BJ (cell line): Measurements from ENCODE around the gene LGR5. TPM values are rescaled to one million over a fixed set of nuclear protein-coding genes. Genes with fewer than 3 reads are reported as not detected.

Experiments
- CTCF ChIA-PET: fragments of 350-600 bp; formaldehyde crosslinking; extraction: SDS; loops from one replicate; lab custom pipeline; 2021; ENCODE audit warnings: antibody characterized with exemption, inconsistent platforms; lab: Yijun Ruan, JAX
- POLR2A ChIA-PET: fragments of 300-600 bp; sonication (Branson Sonifier 250); formaldehyde crosslinking; extraction: SDS; loops from one replicate; lab custom pipeline; 2021; ENCODE audit warnings: antibody characterized with exemption; lab: Charles Lee
- DNase-seq: peaks from one replicate; pipeline ENCODE4 v3.0.0-alpha.2; 2011; ENCODE audit warnings: low read depth
- H3K27me3 ChIP-seq: 2 replicates; pipeline ENCODE4 v1.6.0; 2011; ENCODE audit warnings: low read length; ENCODE audit not compliant: control insufficient read depth, insufficient read depth
- H3K36me3 ChIP-seq: 2 replicates; pipeline ENCODE4 v1.5.1; 2011; ENCODE audit warnings: low read length; ENCODE audit not compliant: control insufficient read depth, insufficient read depth
- H3K4me3 ChIP-seq: 2 replicates; pipeline ENCODE4 v1.5.1; 2011; ENCODE audit warnings: low read depth, mild to moderate bottlenecking, control low read depth, low read length
- polyA plus RNA-seq: library from polyadenylated mRNA; depleted of rRNA; stranded (reverse); fragments of >200 nt; gene quantifications from 2 replicates; pipeline ENCODE4 v1.2.3, GENCODE V29; 2011
- TF ChIP-seq, protein P1 (sequence below): IDR thresholded peaks from 2 replicates; pipeline ENCODE4 v1.5.1; 2011; ENCODE audit warnings: low read depth, mild to moderate bottlenecking, control low read depth, inconsistent platforms, low read length, moderate library complexity; ENCODE audit not compliant: insufficient read depth

LGR5 gene
- polyA plus RNA-seq, 1 experiment = 0.23 TPM

DNA sequence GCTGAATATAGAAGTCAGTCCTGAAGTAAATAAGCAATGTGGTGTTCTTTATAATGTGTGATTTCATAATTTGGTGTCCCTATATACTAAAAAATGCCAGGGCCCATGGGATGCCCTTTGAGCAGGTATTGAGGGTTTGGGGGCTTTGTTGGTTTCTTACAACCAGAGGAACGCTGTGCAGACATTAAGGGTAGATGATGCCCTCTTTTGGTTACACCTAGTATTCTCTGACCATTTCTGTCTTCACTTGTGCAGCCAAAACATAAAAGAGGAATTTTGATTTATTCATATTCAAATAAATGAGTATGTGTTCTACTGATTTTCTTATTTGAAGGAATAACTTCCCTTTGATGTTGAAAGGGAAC, 3.0 kb downstream of the LGR5 start:
- CTCF ChIA-PET = no interaction called here
- no peak for DNase-seq
- Histone ChIP-seq H3K36me3 (no peaks in the 10 kb centered on the region), H3K4me3 (no peak overlapping the region), H3K27me3 (peaks cover 34% of the 10 kb centered on the region)
- TF ChIP-seq, protein P1, sequence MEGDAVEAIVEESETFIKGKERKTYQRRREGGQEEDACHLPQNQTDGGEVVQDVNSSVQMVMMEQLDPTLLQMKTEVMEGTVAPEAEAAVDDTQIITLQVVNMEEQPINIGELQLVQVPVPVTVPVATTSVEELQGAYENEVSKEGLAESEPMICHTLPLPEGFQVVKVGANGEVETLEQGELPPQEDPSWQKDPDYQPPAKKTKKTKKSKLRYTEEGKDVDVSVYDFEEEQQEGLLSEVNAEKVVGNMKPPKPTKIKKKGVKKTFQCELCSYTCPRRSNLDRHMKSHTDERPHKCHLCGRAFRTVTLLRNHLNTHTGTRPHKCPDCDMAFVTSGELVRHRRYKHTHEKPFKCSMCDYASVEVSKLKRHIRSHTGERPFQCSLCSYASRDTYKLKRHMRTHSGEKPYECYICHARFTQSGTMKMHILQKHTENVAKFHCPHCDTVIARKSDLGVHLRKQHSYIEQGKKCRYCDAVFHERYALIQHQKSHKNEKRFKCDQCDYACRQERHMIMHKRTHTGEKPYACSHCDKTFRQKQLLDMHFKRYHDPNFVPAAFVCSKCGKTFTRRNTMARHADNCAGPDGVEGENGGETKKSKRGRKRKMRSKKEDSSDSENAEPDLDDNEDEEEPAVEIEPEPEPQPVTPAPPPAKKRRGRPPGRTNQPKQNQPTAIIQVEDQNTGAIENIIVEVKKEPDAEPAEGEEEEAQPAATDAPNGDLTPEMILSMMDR = no peak
- POLR2A ChIA-PET = no interaction called here

DNA sequence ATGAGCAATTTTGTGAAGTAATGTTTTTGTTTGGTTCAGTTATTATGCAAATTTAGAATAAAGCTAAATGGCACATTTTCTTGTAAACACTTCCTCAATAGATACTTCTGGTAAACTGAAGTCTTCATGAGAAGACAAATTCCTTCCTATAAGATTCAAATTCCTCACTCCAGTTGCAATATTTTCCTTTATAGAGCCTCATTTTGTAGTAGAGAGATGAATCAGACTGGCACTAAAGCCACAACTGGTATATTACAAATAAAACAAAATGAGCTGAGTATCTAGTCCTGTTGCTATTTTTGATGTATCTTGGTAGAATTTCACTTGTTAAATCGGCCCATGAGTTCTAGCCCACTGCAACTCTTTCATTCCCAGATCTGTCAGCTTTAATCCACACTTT, 5.5 kb downstream of the LGR5 start:
- Histone ChIP-seq H3K27me3 (peaks cover 16% of the 10 kb centered on the region), H3K36me3 (no peaks in the 10 kb centered on the region), H3K4me3 (no peak overlapping the region)
- POLR2A ChIA-PET = no interaction called here
- TF ChIP-seq, protein P1 = no peak
- DNase-seq = no peak
- CTCF ChIA-PET = no interaction called here

DNA sequence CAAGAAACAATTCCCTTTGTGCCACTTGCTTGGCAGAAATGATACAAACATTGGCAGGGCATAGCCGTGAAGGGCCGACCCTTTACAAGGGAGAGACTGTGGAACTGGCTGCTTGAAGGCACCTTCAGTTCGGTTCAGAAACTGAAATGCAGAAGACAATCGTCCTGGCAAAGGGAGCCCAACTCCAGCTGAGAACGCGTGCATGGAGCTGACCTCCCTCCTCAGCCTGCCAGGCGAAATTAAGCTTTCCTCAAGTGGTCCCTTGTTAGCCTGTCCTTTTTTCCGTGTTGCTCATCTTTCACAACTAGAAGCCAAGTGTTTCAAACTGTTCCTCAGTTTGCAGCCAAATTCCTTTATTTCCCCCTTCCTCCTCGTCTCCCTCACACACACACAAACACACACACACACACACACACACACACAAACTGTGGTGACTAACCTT, 8.1 kb downstream of the LGR5 start:
- CTCF ChIA-PET = interaction anchor here (1.4 kb wide), 1 partner anchor 32 kb away, joined by 5 read pairs; no protein-coding TSS in a partner anchor
- TF ChIP-seq, protein P1 = no peak
- Histone ChIP-seq H3K27me3 (peaks cover 3% of the 10 kb centered on the region), H3K36me3 (no peaks in the 10 kb centered on the region), H3K4me3 (no peak overlapping the region)
- no peak for DNase-seq
- POLR2A ChIA-PET = no interaction called here

DNA sequence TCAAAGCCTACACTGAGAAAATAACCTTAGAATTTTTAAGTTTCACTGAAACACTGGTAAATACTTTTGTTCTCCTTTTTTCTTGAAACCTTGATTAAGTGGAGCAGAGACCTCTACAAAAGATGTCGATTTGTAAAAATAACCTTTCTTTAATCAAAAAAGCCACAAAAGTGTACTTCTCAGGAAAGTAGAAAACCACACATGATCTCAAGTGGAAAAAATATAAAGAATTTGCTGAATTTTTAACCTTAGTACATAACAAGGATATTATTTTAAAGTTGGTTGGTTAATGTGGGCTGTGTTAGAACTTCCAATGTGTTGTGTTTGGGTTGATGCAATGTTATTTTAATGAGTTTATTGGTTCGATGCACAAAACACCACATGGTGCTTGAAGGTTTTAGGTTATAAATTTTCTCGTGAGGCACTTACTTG, 8.6 kb downstream of the LGR5 start:
- Histone ChIP-seq H3K4me3 (no peak overlapping the region), H3K36me3 (no peaks in the 10 kb centered on the region), H3K27me3 (peaks cover 3% of the 10 kb centered on the region)
- ChIA-PET CTCF (no interaction called here), POLR2A (no interaction called here)
- DNase-seq = no peak
- TF ChIP-seq, protein P1 = no peak

DNA sequence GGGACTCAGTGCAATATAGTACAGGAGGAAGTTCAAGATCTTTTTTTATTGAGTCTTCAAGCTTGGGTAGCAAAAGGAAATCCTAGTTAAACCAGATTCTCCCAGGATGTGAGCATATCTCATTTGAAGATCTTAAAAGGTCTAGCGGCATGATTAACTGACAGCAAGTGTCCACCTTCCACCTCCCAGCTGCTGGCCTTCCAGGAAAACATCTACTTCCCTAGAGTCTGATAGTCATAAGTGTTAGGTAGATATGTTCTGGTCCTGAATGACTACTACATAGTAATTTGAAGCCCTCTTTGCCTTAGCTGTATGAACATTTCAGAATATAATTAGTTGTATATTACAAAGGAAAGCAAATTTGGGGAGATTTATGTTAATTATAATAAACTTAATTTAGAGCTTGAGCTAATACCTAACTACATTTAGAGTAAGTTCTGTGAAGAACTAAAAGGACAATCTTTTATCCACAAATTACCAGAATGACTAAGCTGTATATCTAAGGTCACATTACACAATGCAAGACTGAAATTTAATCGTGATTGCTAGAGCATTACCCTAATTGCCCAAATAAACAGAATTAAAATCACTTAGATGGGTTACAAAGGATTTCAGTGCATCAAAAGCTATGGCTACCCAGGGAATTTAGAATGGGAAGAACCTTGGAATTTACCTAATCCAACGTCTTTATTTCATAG, 9.9 kb downstream of the LGR5 start:
- ChIA-PET CTCF (interaction anchor here (1.0 kb wide), 1 partner anchor 11 kb away, joined by 3 read pairs; no protein-coding TSS in a partner anchor), POLR2A (no interaction called here)
- DNase-seq = no peak
- Histone ChIP-seq H3K27me3 (peaks cover 8% of the 10 kb centered on the region), H3K36me3 (no peaks in the 10 kb centered on the region), H3K4me3 (no peak overlapping the region)
- TF ChIP-seq, protein P1 = no peak
